Mesothelial cell of epicardium (in vitro differentiated cells): ENCODE measurements around the gene SCUBE1. TPM values are rescaled to one million over a fixed set of nuclear protein-coding genes. Genes with fewer than 3 reads are reported as not detected.
A peak's percentile ranks its signal among the peaks of the same experiment; 100 is the strongest.

Experiments used
- DNase-seq, 2 experiments: peaks; one replicate each; pipeline ENCODE4 v3.0.0; 2021; ENCODE audit warnings: low spot score in 2 of 2; ENCODE audit not compliant: unreplicated experiment in 2 of 2
- H3K27ac Mint-ChIP-seq: 2 replicates; pipeline ENCODE4 v1.8.0; 2021; ENCODE audit warnings: mixed read lengths
- H3K27me3 Mint-ChIP-seq: 2 replicates; pipeline ENCODE4 v1.8.0; 2021; ENCODE audit warnings: low read depth, mixed read lengths
- H3K36me3 Mint-ChIP-seq: 2 replicates; pipeline ENCODE4 v1.8.0; 2021; ENCODE audit warnings: mixed read lengths
- H3K4me1 Mint-ChIP-seq: 2 replicates; pipeline ENCODE4 v1.8.0; 2021; ENCODE audit warnings: mixed read lengths
- H3K4me3 Mint-ChIP-seq: 2 replicates; pipeline ENCODE4 v1.8.0; 2021; ENCODE audit warnings: mild to moderate bottlenecking, moderate library complexity, mixed read lengths
- H3K9me3 Mint-ChIP-seq: 2 replicates; pipeline ENCODE4 v1.8.0; 2021; ENCODE audit warnings: mixed read lengths
- CTCF ChIP-seq: fragments of 200-600 bp; sonication (generic); IDR thresholded peaks from one replicate; pipeline ENCODE4 v1.5.0; 2021; ENCODE audit warnings: antibody characterized with exemption; ENCODE audit not compliant: unreplicated experiment
- total RNA-seq: library from RNA; stranded (reverse); gene quantifications from 3 replicates; pipeline ENCODE4 v1.2.1, GENCODE V29; 2021

SCUBE1 gene
- total RNA-seq, 1 donor from 2014 or later: 19.3 TPM

- Mint-ChIP-seq H3K36me3 (no peaks in the 10 kb centered on the region), H3K27me3 (peaks cover 57% of the 10 kb centered on the region), H3K9me3 (no peaks in the 10 kb centered on the region), H3K4me1 (peaks cover 19% of the 10 kb centered on the region), H3K27ac (no peak overlapping the region), H3K4me3 (no peak overlapping the region)
- TF ChIP-seq CTCF: no peak
- no peak for DNase-seq
Observed at GRCh38 chr22:43345356-43345755, 2.2 kb upstream of the SCUBE1 start.

GRCh38 chr22:43344520-43344787 is 1.3 kb upstream of the SCUBE1 start:
- no peaks in the 10 kb centered on the region for H3K36me3 Mint-ChIP-seq
- no peak overlapping the region for H3K27ac Mint-ChIP-seq
- no peak for DNase-seq
- H3K9me3 Mint-ChIP-seq: no peaks in the 10 kb centered on the region
- peak overlapping the region; percentile 16 for H3K4me3 Mint-ChIP-seq
- peaks cover 19% of the 10 kb centered on the region for H3K4me1 Mint-ChIP-seq
- H3K27me3 Mint-ChIP-seq: peaks cover 56% of the 10 kb centered on the region
- no peak for TF ChIP-seq CTCF

- Mint-ChIP-seq H3K4me1 (peaks cover 19% of the 10 kb centered on the region), H3K27ac (no peak overlapping the region), H3K36me3 (no peaks in the 10 kb centered on the region), H3K27me3 (peaks cover 55% of the 10 kb centered on the region), H3K4me3 (peak overlapping the region; percentile 16), H3K9me3 (no peaks in the 10 kb centered on the region)
- DNase-seq: no peak
- TF ChIP-seq CTCF: no peak
Observed at GRCh38 chr22:43343670-43344519, 723 bp upstream of the SCUBE1 start.

- DNase-seq: no peak
- peaks cover 19% of the 10 kb centered on the region for H3K4me1 Mint-ChIP-seq
- TF ChIP-seq CTCF: no peak
- H3K27ac Mint-ChIP-seq: no peak overlapping the region
- peak overlapping the region; percentile 70 for H3K4me3 Mint-ChIP-seq
- peaks cover 50% of the 10 kb centered on the region for H3K27me3 Mint-ChIP-seq
- H3K9me3 Mint-ChIP-seq: no peaks in the 10 kb centered on the region
- no peaks in the 10 kb centered on the region for H3K36me3 Mint-ChIP-seq
Observed at GRCh38 chr22:43342347-43343261, 568 bp downstream of the SCUBE1 start.

- peak overlapping the region; percentile 59 for H3K4me3 Mint-ChIP-seq
- H3K27ac Mint-ChIP-seq: no peak overlapping the region
Observed at GRCh38 chr22:43341565-43341964, 1.6 kb downstream of the SCUBE1 start.

More at GRCh38 chr22:43341565-43341964, 1.6 kb downstream of the SCUBE1 start:
- no peak for DNase-seq
- H3K36me3 Mint-ChIP-seq: no peaks in the 10 kb centered on the region
- H3K9me3 Mint-ChIP-seq: no peaks in the 10 kb centered on the region
- TF ChIP-seq CTCF: no peak
- H3K27me3 Mint-ChIP-seq: peaks cover 48% of the 10 kb centered on the region
- H3K4me1 Mint-ChIP-seq: peaks cover 19% of the 10 kb centered on the region
